Right lobe of liver (tissue), 6 donors: ENCODE data around the gene TRIM52. TPM values are rescaled to one million over a fixed set of nuclear protein-coding genes. Genes with fewer than 3 reads are reported as not detected.

Source experiments
- ATAC-seq, 4 donors: fragments of 200-7000 bp; cut with Tn5 transposase; one replicate each; pipeline ENCODE4 v1.9.1; 2020; ENCODE audit warnings: mild to moderate bottlenecking in 4 of 4, moderate library complexity in 4 of 4
- DNase-seq, 3 donors: peaks; one replicate each; pipeline ENCODE4 v3.0.0-alpha.2; 2020
- H3K27ac ChIP-seq, 3 donors: fragments of 200-600 bp; one replicate each; pipeline ENCODE4 v1.8.0; 2022
- H3K27me3 ChIP-seq, 2 donors: fragments of 200-600 bp; one replicate each; pipeline ENCODE4 v1.8.0; 2022
- H3K36me3 ChIP-seq, 4 donors: fragments of 200-600 bp; sonication (generic) in 1 of 4; one replicate each; pipeline versions ENCODE4 v1.5.1 to v1.8.0; 2017 to 2022; ENCODE audit warnings: control low read depth in 1 of 4
- H3K4me1 ChIP-seq, 4 donors: fragments of 200-600 bp; sonication (generic) in 1 of 4; one replicate each; pipeline versions ENCODE4 v1.5.1 to v1.8.0; 2017 to 2022; ENCODE audit warnings: control low read depth in 1 of 4
- H3K4me3 ChIP-seq, 3 donors: fragments of 200-600 bp; one replicate each; pipeline ENCODE4 v1.8.0; 2022
- H3K9me3 ChIP-seq, 4 donors: fragments of 200-600 bp; sonication (generic) in 1 of 4; one replicate each; pipeline versions ENCODE4 v1.5.1 to v1.8.0; 2017 to 2022; ENCODE audit warnings: control low read depth in 1 of 4
- CTCF ChIP-seq, 4 donors: fragments of 200-600 bp in 3 of 4; fragments of 450-650 bp in 1 of 4; IDR thresholded peaks; one replicate each; pipeline versions ENCODE4 v1.5.1 to v1.8.0; 2016 to 2022; ENCODE audit warnings: antibody characterized with exemption in 4 of 4, mild to moderate bottlenecking in 2 of 4
- POLR2A ChIP-seq: fragments of 450-650 bp; IDR thresholded peaks from one replicate; pipeline ENCODE4 v1.6.1; 2017; ENCODE audit warnings: antibody characterized with exemption, mild to moderate bottlenecking
- WGBS: methylation state at CpG from one replicate; pipeline ENCODE4 v1.1.6; 2018; ENCODE audit warnings: low coverage, low lambda C conversion rate; ENCODE audit not compliant: insufficient coverage; ENCODE audit errors: missing lambda C conversion rate; 5-methylcytosine and 5-hydroxymethylcytosine counted together
- intact Hi-C, 2 donors: fragments of 100-400 bp; cut with DNase I; formaldehyde crosslinking; loops; one replicate each; pipeline versions ENCODE4 v1.11.2 to v1.14.1; 2022
- total RNA-seq, 6 experiments: library from RNA; depleted of rRNA in 2 of 6; stranded (reverse); fragments of >200 nt in 2 of 6; fragmentation: NEBNext Ultra II Directional in 3 of 6; extraction: Animal tissue kit (Norgen Biotek cat#: 25700) in 3 of 6; gene quantifications; one replicate each; pipeline versions ENCODE4 v1.1.0 to v1.2.4, GENCODE V29; 2016 to 2023
- donor health status: DM: no; HTN: yes; CAD: no.
- donor health status: DM: no; HTN: no; CAD: no.
- donor health status: DM: no; HTN: no; CAD: no.
- donor health status: DM: no; HTN: yes; CAD: no.
- donor health status: DM: no; HTN: yes; CAD: no.

The TRIM52 gene
- total RNA-seq, 6 experiments from 2014 or later, result 2.8 to 6.5 (median 4.6) TPM

- TF ChIP-seq CTCF (IDR thresholded peaks at IDR 0.05) (no peak), POLR2A (no peak)
- 55% methylated on average over 3 of the region's 3 CpGs for WGBS
- peak overlapping the region in 2 of 3 donors; percentile 86 to 94 for H3K4me3 ChIP-seq
- ATAC-seq, result no peak
- no peaks in the 10 kb centered on the region for H3K27me3 ChIP-seq
- H3K9me3 ChIP-seq, result no peaks in the 10 kb centered on the region
- no peak for DNase-seq
- intact Hi-C loops, result no loop called here
- no peak overlapping the region for H3K27ac ChIP-seq
- H3K36me3 ChIP-seq, result peaks cover 0 to 2% (median 0%) of the 10 kb centered on the region in 4 donors
- peaks cover 0 to 50% (median 12%) of the 10 kb centered on the region in 4 donors for H3K4me1 ChIP-seq
Observed at GRCh38 chr5:181258576-181258975, 2.4 kb downstream of the TRIM52 start.

DNA sequence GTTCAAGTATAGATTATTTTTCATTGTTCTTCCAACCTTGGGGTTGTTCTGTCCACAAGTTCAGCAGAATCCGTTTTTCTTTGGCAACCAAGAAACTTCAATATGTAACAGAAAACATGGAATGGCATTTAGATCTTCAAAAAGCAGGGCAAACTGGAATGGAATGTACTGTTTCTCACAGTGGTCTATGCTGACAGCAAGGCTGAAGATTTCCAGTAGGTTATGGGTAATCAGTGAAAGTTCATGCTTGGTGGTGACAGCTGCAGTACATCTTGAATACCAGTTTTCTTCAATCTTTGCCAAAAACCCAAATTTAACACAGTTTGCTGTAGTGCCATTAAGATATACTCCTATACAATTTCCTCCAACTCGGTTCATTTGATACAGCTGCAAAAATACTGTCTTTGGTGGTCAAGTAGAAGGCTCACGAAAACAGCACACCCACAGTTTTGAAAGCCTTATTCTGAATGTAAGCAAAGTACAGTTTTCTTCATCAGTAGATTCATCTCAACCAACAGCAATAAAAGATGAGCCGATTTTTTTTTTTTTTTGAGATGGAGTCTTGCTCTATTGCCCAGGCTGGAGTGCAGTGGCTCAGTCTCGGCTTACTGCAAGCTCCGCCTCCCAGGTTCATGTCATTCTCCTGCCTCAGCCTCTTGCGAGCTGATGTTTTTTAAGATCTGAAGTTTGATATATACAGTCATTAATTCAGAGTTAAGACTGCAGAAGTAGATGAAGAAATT is 4.9 kb downstream of the TRIM52 start:
- WGBS, result 79% methylated on average over 7 of the region's 7 CpGs
- no peak for DNase-seq
- Histone ChIP-seq H3K4me3 (no peak overlapping the region), H3K9me3 (no peaks in the 10 kb centered on the region), H3K36me3 (peaks cover 0 to 4% (median 0%) of the 10 kb centered on the region in 4 donors), H3K4me1 (peaks cover 0 to 51% (median 12%) of the 10 kb centered on the region in 4 donors), H3K27ac (no peak overlapping the region), H3K27me3 (no peaks in the 10 kb centered on the region)
- TF ChIP-seq CTCF (IDR thresholded peaks at IDR 0.05) (no peak), POLR2A (no peak)
- intact Hi-C loops, result no loop called here
- no peak for ATAC-seq

DNA sequence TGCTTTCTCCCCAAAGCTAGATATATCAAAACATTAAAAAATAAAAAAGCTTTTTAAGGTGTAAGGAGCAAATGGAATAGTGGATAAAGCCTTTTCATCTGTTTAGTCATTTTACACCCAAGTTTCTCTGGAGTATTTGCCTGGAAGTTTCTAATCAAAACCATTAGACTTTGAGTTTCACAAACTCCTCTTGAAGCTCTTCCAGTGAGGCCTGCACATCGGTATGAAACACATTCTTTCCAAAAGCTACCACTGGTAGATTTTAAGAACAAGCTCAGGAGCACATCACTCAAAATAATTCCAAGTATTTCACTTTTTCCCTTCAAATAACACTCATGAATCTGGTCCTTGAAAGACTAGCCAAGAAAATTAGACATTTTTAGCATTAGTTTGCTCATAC is 5.7 kb downstream of the TRIM52 start:
- 31% methylated on average over 1 of the region's 1 CpG for WGBS
- DNase-seq, result no peak

DNA sequence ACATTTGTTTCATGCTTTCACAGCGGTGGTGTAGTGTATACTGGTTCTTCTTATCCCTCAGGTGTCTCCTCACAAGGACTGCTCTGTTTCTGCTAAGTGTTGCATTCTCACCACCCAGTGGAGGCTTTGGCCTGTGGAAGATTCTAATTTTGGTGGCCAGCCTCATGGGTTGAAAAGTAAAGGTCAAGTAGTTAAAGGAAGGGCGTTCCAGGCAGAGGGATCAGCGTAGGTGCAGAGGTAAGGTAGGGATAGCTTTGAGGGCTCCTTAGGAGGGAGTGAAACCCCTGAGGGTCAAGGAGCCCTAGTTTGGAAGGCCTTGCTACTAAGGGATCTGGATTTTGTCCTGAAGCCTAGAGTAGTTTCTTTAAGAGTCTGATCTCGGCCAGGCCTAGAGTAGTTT is 12.7 kb downstream of the TRIM52 start:
- ATAC-seq (no peak), DNase-seq (no peak)
- 93% methylated on average over 3 of the region's 4 CpGs for WGBS
- no peaks in the 10 kb centered on the region for H3K36me3 ChIP-seq
- intact Hi-C loops, result no loop called here
- H3K27ac ChIP-seq, result no peak overlapping the region
- H3K4me1 ChIP-seq, result peaks cover 0 to 33% (median 8%) of the 10 kb centered on the region in 4 donors
- H3K9me3 ChIP-seq, result no peaks in the 10 kb centered on the region
- no peaks in the 10 kb centered on the region for H3K27me3 ChIP-seq
- peak overlapping the region in 2 of 3 donors; percentile 23 to 93 for H3K4me3 ChIP-seq
- no peak for TF ChIP-seq CTCF (IDR thresholded peaks at IDR 0.05)
- TF ChIP-seq POLR2A, result no peak

More for the DNA sequence above, 5.7 kb downstream of the TRIM52 start:
- peaks cover 0 to 51% (median 12%) of the 10 kb centered on the region in 4 donors for H3K4me1 ChIP-seq
- peaks cover 0 to 4% (median 0%) of the 10 kb centered on the region in 4 donors for H3K36me3 ChIP-seq
- no peak for ATAC-seq
- H3K4me3 ChIP-seq, result no peak overlapping the region
- intact Hi-C loops, result no loop called here
- no peaks in the 10 kb centered on the region for H3K27me3 ChIP-seq
- TF ChIP-seq CTCF (IDR thresholded peaks at IDR 0.05) (no peak), POLR2A (no peak)
- H3K27ac ChIP-seq, result no peak overlapping the region
- H3K9me3 ChIP-seq, result no peaks in the 10 kb centered on the region
